H1 (cell line): ENCODE results near the gene PHKA2. TPM values are rescaled to one million over a fixed set of nuclear protein-coding genes. Genes with fewer than 3 reads are reported as not detected.

Experiments used
- BACH1 ChIP-seq: IDR thresholded peaks from 2 replicates; pipeline ENCODE4 v1.6.1; 2012; ENCODE audit warnings: low read length, improper control_type of control experiment
- CEBPB ChIP-seq: IDR thresholded peaks from 2 replicates; pipeline ENCODE4 v1.6.1; 2012; ENCODE audit warnings: low read depth, low read length
- KDM1A ChIP-seq: fragments of 200-600, 300-600 bp; sonication (generic); IDR thresholded peaks from 2 replicates; pipeline ENCODE4 v1.7.1; 2016; ENCODE audit warnings: mild to moderate bottlenecking, low read length, borderline replicate concordance
- KDM4A ChIP-seq: IDR thresholded peaks from one replicate; pipeline ENCODE4 v1.7.1; 2012; ENCODE audit warnings: low read depth, mild to moderate bottlenecking, moderate library complexity, low read length, inconsistent platforms; ENCODE audit not compliant: severe bottlenecking
- NRF1 ChIP-seq: IDR thresholded peaks from 2 replicates; pipeline ENCODE4 v1.6.1; 2011; ENCODE audit warnings: mild to moderate bottlenecking, low read depth, low read length, improper control_type of control experiment
- RNF2 ChIP-seq: fragments of 200-900, 300-1000 bp; sonication (generic); IDR thresholded peaks from 2 replicates; pipeline ENCODE4 v1.7.1; 2016; ENCODE audit warnings: borderline replicate concordance, low read depth, mild to moderate bottlenecking, antibody characterized with exemption, low read length; ENCODE audit not compliant: poor library complexity, severe bottlenecking; ENCODE audit errors: missing control alignments
- SIN3A ChIP-seq, 2 experiments: IDR thresholded peaks in 1 of 2; conservative IDR thresholded peaks in 1 of 2; 2 replicates each; pipeline ENCODE4 v1.6.1; 2011 to 2012; ENCODE audit warnings: low read length in 2 of 2, improper control_type of control experiment in 1 of 2, low read depth in 1 of 2, mild to moderate bottlenecking in 1 of 2
- SIRT6 ChIP-seq: IDR thresholded peaks from one replicate; pipeline ENCODE4 v1.7.1; 2012; ENCODE audit warnings: low read length, inconsistent platforms
- SP1 ChIP-seq: IDR thresholded peaks from 2 replicates; pipeline ENCODE4 v1.6.1; 2011; ENCODE audit warnings: low read depth, low read length
- SP4 ChIP-seq: IDR thresholded peaks from 2 replicates; pipeline ENCODE4 v1.6.1; 2012; ENCODE audit warnings: low read length, inconsistent platforms
- SRF ChIP-seq: IDR thresholded peaks from 2 replicates; pipeline ENCODE4 v1.6.1; 2011; ENCODE audit warnings: mild to moderate bottlenecking, low read depth, low read length, moderate library complexity
- TAF7 ChIP-seq: optimal IDR thresholded peaks from 2 replicates; pipeline ENCODE3; 2011; ENCODE audit warnings: low read depth, mild to moderate bottlenecking, inconsistent platforms, low read length, moderate library complexity, borderline replicate concordance
- polyA plus RNA-seq, 7 experiments: library from polyadenylated mRNA; depleted of rRNA in 3 of 7; stranded (reverse) in 5 of 7; unstranded in 2 of 7; fragments of >200 nt in 5 of 7; fragments of 200-250 nt in 2 of 7; gene quantifications; 1 replicate in 5 of 7; 2 replicates in 1 of 7; 4 replicates in 1 of 7; pipeline versions ENCODE4 v1.2.1 to v1.2.3, GENCODE V29; 2011 to 2013; ENCODE audit warnings: missing spikeins in 2 of 7, mixed read lengths in 2 of 7
- total RNA-seq: library from RNA; stranded (reverse); fragmentation: NEBNext Ultra II Directional; extraction: Animal tissue kit (Norgen Biotek cat#: 25700); gene quantifications from 2 replicates; pipeline ENCODE4 v1.2.1, GENCODE V29; 2021
- TF ChIP-seq, protein P1 (sequence below): fragments of 300-600 bp; sonication (generic); IDR thresholded peaks from 2 replicates; pipeline ENCODE4 v1.7.1; 2012; ENCODE audit warnings: low read length, moderate library complexity, mild to moderate bottlenecking, inconsistent platforms; ENCODE audit not compliant: insufficient replicate concordance

PHKA2 gene
- total and polyA plus RNA-seq, 2 of the 8 experiments (the other 6 are each of a cell fraction or from before 2014, with no cell fraction given): 28.1 to 35.8 TPM

DNA sequence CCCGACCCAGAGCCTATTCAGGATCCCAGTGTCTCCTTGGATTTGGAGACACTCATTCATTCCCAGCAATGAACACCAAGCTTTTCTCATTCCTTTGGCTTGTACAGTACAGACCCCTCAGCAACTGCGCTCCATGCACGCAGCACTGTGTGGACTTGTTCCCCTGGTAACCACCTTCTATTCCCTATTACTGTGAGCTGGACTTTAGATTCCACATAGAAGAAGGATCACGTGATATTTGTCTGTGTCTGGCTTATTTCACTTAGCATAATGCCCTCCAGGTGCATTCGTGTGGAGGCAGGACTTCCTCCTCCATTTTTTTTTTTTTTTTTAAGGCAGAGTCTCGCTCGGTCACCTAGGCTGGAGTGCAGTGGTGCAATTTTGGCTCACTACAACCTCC is 106.4 kb downstream of the PHKA2 start (continued):
- TF ChIP-seq, protein P1, sequence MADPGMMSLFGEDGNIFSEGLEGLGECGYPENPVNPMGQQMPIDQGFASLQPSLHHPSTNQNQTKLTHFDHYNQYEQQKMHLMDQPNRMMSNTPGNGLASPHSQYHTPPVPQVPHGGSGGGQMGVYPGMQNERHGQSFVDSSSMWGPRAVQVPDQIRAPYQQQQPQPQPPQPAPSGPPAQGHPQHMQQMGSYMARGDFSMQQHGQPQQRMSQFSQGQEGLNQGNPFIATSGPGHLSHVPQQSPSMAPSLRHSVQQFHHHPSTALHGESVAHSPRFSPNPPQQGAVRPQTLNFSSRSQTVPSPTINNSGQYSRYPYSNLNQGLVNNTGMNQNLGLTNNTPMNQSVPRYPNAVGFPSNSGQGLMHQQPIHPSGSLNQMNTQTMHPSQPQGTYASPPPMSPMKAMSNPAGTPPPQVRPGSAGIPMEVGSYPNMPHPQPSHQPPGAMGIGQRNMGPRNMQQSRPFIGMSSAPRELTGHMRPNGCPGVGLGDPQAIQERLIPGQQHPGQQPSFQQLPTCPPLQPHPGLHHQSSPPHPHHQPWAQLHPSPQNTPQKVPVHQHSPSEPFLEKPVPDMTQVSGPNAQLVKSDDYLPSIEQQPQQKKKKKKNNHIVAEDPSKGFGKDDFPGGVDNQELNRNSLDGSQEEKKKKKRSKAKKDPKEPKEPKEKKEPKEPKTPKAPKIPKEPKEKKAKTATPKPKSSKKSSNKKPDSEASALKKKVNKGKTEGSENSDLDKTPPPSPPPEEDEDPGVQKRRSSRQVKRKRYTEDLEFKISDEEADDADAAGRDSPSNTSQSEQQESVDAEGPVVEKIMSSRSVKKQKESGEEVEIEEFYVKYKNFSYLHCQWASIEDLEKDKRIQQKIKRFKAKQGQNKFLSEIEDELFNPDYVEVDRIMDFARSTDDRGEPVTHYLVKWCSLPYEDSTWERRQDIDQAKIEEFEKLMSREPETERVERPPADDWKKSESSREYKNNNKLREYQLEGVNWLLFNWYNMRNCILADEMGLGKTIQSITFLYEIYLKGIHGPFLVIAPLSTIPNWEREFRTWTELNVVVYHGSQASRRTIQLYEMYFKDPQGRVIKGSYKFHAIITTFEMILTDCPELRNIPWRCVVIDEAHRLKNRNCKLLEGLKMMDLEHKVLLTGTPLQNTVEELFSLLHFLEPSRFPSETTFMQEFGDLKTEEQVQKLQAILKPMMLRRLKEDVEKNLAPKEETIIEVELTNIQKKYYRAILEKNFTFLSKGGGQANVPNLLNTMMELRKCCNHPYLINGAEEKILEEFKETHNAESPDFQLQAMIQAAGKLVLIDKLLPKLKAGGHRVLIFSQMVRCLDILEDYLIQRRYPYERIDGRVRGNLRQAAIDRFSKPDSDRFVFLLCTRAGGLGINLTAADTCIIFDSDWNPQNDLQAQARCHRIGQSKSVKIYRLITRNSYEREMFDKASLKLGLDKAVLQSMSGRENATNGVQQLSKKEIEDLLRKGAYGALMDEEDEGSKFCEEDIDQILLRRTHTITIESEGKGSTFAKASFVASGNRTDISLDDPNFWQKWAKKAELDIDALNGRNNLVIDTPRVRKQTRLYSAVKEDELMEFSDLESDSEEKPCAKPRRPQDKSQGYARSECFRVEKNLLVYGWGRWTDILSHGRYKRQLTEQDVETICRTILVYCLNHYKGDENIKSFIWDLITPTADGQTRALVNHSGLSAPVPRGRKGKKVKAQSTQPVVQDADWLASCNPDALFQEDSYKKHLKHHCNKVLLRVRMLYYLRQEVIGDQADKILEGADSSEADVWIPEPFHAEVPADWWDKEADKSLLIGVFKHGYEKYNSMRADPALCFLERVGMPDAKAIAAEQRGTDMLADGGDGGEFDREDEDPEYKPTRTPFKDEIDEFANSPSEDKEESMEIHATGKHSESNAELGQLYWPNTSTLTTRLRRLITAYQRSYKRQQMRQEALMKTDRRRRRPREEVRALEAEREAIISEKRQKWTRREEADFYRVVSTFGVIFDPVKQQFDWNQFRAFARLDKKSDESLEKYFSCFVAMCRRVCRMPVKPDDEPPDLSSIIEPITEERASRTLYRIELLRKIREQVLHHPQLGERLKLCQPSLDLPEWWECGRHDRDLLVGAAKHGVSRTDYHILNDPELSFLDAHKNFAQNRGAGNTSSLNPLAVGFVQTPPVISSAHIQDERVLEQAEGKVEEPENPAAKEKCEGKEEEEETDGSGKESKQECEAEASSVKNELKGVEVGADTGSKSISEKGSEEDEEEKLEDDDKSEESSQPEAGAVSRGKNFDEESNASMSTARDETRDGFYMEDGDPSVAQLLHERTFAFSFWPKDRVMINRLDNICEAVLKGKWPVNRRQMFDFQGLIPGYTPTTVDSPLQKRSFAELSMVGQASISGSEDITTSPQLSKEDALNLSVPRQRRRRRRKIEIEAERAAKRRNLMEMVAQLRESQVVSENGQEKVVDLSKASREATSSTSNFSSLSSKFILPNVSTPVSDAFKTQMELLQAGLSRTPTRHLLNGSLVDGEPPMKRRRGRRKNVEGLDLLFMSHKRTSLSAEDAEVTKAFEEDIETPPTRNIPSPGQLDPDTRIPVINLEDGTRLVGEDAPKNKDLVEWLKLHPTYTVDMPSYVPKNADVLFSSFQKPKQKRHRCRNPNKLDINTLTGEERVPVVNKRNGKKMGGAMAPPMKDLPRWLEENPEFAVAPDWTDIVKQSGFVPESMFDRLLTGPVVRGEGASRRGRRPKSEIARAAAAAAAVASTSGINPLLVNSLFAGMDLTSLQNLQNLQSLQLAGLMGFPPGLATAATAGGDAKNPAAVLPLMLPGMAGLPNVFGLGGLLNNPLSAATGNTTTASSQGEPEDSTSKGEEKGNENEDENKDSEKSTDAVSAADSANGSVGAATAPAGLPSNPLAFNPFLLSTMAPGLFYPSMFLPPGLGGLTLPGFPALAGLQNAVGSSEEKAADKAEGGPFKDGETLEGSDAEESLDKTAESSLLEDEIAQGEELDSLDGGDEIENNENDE: no peak
- no peak for TF ChIP-seq SIN3A (conservative IDR thresholded peaks at IDR 0.05 in 1 of 2, IDR thresholded peaks at IDR 0.05 in 1 of 2; ENCODE audit: low read depth in 1 of 2, low read length in 2 of 2)
- no peak for TF ChIP-seq SP4
- no peak for TF ChIP-seq RNF2
- TF ChIP-seq KDM4A: no peak
- TF ChIP-seq SRF: no peak
- no peak for TF ChIP-seq NRF1
- TF ChIP-seq KDM1A: no peak
- no peak for TF ChIP-seq TAF7
- no peak for TF ChIP-seq BACH1
- TF ChIP-seq SIRT6: no peak
- TF ChIP-seq SP1: no peak
- no peak for TF ChIP-seq CEBPB
